ENCODE data around the gene FBXL20. TPM values are rescaled to one million over a fixed set of nuclear protein-coding genes. Genes with fewer than 3 reads are reported as not detected.

Gene FBXL20
- total and polyA plus RNA-seq, 2 of the 8 experiments (the other 6 are each of a cell fraction or from before 2014, with no cell fraction given), result 5.5 to 11.0 TPM

- 87% methylated on average over 2 of the region's 2 CpGs; no CpG with 5 or more reads in 1 of the 2 experiments for WGBS, 2 experiments (ENCODE audit: extremely low coverage in 1 of 2, insufficient coverage in 1 of 2, insufficient read length in 1 of 2, insufficient replicate concordance in 2 of 2, low coverage in 1 of 2, low lambda C conversion rate in 2 of 2, missing lambda C conversion rate in 1 of 2)
- no peaks in the 10 kb centered on the region for H3K9me3 ChIP-seq (ENCODE audit: insufficient read depth in 2 of 2, low read depth in 1 of 2, low read length in 1 of 2)
- H4K20me1 ChIP-seq (replicated peaks in 1 of 2; ENCODE audit: control insufficient read depth in 1 of 2, insufficient read depth in 2 of 2, low read length in 2 of 2), result no peaks in the 10 kb centered on the region
- no peak overlapping the region for H4K8ac ChIP-seq (ENCODE audit: extremely low read depth, insufficient read depth, low read length)
- no peaks in the 10 kb centered on the region for H3K79me1 ChIP-seq (ENCODE audit: low read depth, low read length)
- no peak overlapping the region for H2AK5ac ChIP-seq (ENCODE audit: low read depth, low read length)
- no peak overlapping the region for H2BK20ac ChIP-seq (ENCODE audit: low read length)
- H3K18ac ChIP-seq (ENCODE audit: extremely low read depth, low read length), result no peak overlapping the region
- H3K4me3 ChIP-seq (ENCODE audit: extremely low read depth in 1 of 4, insufficient read depth in 2 of 4, low read depth in 3 of 4, low read length in 4 of 4), result no peak overlapping the region
- no peak overlapping the region for H3K56ac ChIP-seq (replicated peaks; ENCODE audit: insufficient read length, low read depth, low read length)
- H3K27me3 ChIP-seq (replicated peaks in 1 of 4; ENCODE audit: control insufficient read depth in 3 of 4, extremely low read depth in 1 of 4, insufficient read depth in 3 of 4, low read length in 3 of 4), result peaks cover 13 to 30% (median 26%) of the 10 kb centered on the region in 4 experiments; a peak in 6 of 7 replicates
- no peak overlapping the region for H3K23ac ChIP-seq (ENCODE audit: insufficient read length)
- H4K5ac ChIP-seq (ENCODE audit: insufficient read length, low read depth, low read length), result no peak overlapping the region
- H3K23me2 ChIP-seq (ENCODE audit: low read depth, low read length), result peaks cover 10% of the 10 kb centered on the region; the same call in 1 of the 2 replicates
- TF ChIP-seq RXRA (IDR thresholded peaks at IDR 0.05; ENCODE audit: insufficient read depth, low read depth, low read length) (no peak), KDM4A (IDR thresholded peaks at IDR 0.05; ENCODE audit: low read depth, low read length, severe bottlenecking) (no peak), BRCA1 (IDR thresholded peaks at IDR 0.05; ENCODE audit: low read depth, low read length) (no peak), CHD2 (IDR thresholded peaks at IDR 0.05; ENCODE audit: low read length) (no peak), TEAD4 (IDR thresholded peaks at IDR 0.05; ENCODE audit: low read depth, low read length) (no peak), GABPA (IDR thresholded peaks at IDR 0.05; ENCODE audit: borderline replicate concordance, insufficient read depth, low read length) (no peak), CEBPB (IDR thresholded peaks at IDR 0.05; ENCODE audit: low read depth, low read length) (no peak), CBX8 (IDR thresholded peaks at IDR 0.05; ENCODE audit: borderline replicate concordance, low read depth, low read length) (no peak), BACH1 (IDR thresholded peaks at IDR 0.05; ENCODE audit: low read length) (no peak), ZNF274 (IDR thresholded peaks at IDR 0.05; ENCODE audit: borderline replicate concordance, extremely low read depth, low read length) (no peak)
- H2BK5ac ChIP-seq (ENCODE audit: low read depth, low read length), result no peak overlapping the region
- no peak overlapping the region for H2BK120ac ChIP-seq (replicated peaks; ENCODE audit: low read depth, low read length)
- peaks cover 0 to 29% (median 13%) of the 10 kb centered on the region in 4 experiments; a peak in 6 of 7 replicates for H3K4me1 ChIP-seq (replicated peaks in 1 of 4; ENCODE audit: control insufficient read depth in 3 of 4, insufficient read depth in 4 of 4, low read length in 3 of 4)
- ChIA-PET POLR2A (ENCODE audit: partially characterized antibody) (interaction anchor here (0.6 to 1.5 kb wide), 2 partner anchors 27 to 53 kb away, joined by 3 to 7 read pairs; partner anchors contain the start of gene RPL19), CTCF (ENCODE audit: partially characterized antibody) (interaction anchor here (0.6 to 2.0 kb wide), 11 partner anchors 9 to 246 kb away, joined by 3 to 12 read pairs (median 3); no protein-coding TSS in a partner anchor)
- H3K36me3 ChIP-seq (ENCODE audit: control insufficient read depth in 2 of 4, insufficient read depth in 4 of 4, low read length in 3 of 4), result no peaks in the 10 kb centered on the region; a peak in 1 of 8 replicates
- no peak overlapping the region for H2BK15ac ChIP-seq (ENCODE audit: low read length)
- H3K14ac ChIP-seq (ENCODE audit: insufficient read length), result no peak overlapping the region
- no peak overlapping the region for H3K9ac ChIP-seq (replicated peaks in 1 of 4; ENCODE audit: extremely low read depth in 1 of 4, low read depth in 3 of 4, low read length in 3 of 4)
- FAIRE-seq (no peak), DNase-seq (ENCODE audit: low read depth in 1 of 2, low spot score in 2 of 2) (no peak)
- no peak overlapping the region for H2BK12ac ChIP-seq (ENCODE audit: low read depth, low read length)
- H3K27ac ChIP-seq (ENCODE audit: low read depth, low read length), result no peak overlapping the region
- no peak overlapping the region for H2AFZ ChIP-seq (ENCODE audit: low read length)
- no peak overlapping the region for H4K91ac ChIP-seq (replicated peaks; ENCODE audit: insufficient read length, low read length)
- H3K4ac ChIP-seq (replicated peaks; ENCODE audit: insufficient read length, low read depth, low read length), result no peak overlapping the region
- H3K79me2 ChIP-seq (ENCODE audit: control insufficient read depth in 1 of 2, insufficient read depth in 2 of 2, low read length in 2 of 2), result no peaks in the 10 kb centered on the region
- H3K4me2 ChIP-seq (ENCODE audit: insufficient read depth in 1 of 2, low read depth in 2 of 2, low read length in 2 of 2), result no peak overlapping the region
Measured at GRCh38 chr17:39227364-39227919, 174.0 kb downstream of the FBXL20 start.

Data from H1 (cell line).